ENCODE results near the gene ZNF670. TPM values are rescaled to one million over a fixed set of nuclear protein-coding genes. Genes with fewer than 3 reads are reported as not detected.

ZNF670 gene
- total RNA-seq, 4 donors from 2014 or later, result 1.9 to 4.6 (median 2.6) TPM

DNA sequence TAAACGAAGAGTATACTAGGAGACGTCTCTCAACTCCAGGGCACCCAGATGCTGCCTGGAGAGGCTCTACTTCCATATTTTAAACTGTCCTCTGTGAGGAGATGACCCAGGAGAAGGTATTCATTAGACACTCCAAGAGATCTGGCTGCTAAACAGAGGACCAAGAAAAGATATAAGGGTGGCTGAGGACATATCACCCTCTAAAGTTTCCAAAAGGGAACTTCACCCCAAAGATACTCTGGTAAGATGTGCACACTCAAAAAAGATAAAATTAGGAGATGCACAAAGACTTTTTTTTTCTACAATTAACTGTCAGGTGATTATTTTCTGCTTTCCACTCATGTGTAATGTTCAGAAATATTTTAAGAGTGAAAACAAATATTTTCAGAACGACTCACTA, 1.4 kb downstream of the ZNF670 start:
- no peak overlapping the region for H3K4me3 ChIP-seq
- no peak for DNase-seq
- TF ChIP-seq POLR2AphosphoS5 (IDR thresholded peaks at IDR 0.05) (no peak), EP300 (IDR thresholded peaks at IDR 0.05; ENCODE audit: low read depth) (no peak), POLR2A (IDR thresholded peaks at IDR 0.05) (no peak)
- TF ChIP-seq, protein P1, sequence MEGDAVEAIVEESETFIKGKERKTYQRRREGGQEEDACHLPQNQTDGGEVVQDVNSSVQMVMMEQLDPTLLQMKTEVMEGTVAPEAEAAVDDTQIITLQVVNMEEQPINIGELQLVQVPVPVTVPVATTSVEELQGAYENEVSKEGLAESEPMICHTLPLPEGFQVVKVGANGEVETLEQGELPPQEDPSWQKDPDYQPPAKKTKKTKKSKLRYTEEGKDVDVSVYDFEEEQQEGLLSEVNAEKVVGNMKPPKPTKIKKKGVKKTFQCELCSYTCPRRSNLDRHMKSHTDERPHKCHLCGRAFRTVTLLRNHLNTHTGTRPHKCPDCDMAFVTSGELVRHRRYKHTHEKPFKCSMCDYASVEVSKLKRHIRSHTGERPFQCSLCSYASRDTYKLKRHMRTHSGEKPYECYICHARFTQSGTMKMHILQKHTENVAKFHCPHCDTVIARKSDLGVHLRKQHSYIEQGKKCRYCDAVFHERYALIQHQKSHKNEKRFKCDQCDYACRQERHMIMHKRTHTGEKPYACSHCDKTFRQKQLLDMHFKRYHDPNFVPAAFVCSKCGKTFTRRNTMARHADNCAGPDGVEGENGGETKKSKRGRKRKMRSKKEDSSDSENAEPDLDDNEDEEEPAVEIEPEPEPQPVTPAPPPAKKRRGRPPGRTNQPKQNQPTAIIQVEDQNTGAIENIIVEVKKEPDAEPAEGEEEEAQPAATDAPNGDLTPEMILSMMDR (IDR thresholded peaks at IDR 0.05), result no peak
- H3K9me3 ChIP-seq, result no peaks in the 10 kb centered on the region
- no peaks in the 10 kb centered on the region for H3K27me3 ChIP-seq
- intact Hi-C loops (cut with DNase I; ENCODE audit: low total_unique reads) (no loop called here), in situ Hi-C loops (cut with MboI; ENCODE audit: low pct_ligation_motif_present in 1 of 4, low pct_unique_long_range_greater_than_20kb in 1 of 4, low sequenced_read_pairs in 3 of 4) (no loop called here)
- H3K36me3 ChIP-seq, result no peaks in the 10 kb centered on the region
- no peak overlapping the region for H3K27ac ChIP-seq
- H3K4me1 ChIP-seq, result peaks cover 0 to 18% (median 7%) of the 10 kb centered on the region in 4 donors
- WGBS, 2 donors (ENCODE audit: low coverage in 1 of 2), result 71 to 74% methylated on average over 3 of the region's 3 CpGs

- H3K4me1 ChIP-seq, result no peaks in the 10 kb centered on the region
- TF ChIP-seq, protein P1 (IDR thresholded peaks at IDR 0.05), result no peak
- no peak for TF ChIP-seq EP300 (IDR thresholded peaks at IDR 0.05; ENCODE audit: low read depth)
- in situ Hi-C loops (cut with MboI; ENCODE audit: low pct_ligation_motif_present in 1 of 4, low pct_unique_long_range_greater_than_20kb in 1 of 4, low sequenced_read_pairs in 3 of 4) (no loop called here), intact Hi-C loops (cut with DNase I; ENCODE audit: low total_unique reads) (no loop called here)
- no peak for DNase-seq
- no peaks in the 10 kb centered on the region for H3K36me3 ChIP-seq
- no peak overlapping the region for H3K4me3 ChIP-seq
- no peak overlapping the region for H3K27ac ChIP-seq
- 92 to 98% methylated on average over 3 of the region's 3 CpGs for WGBS, 2 donors (ENCODE audit: low coverage in 1 of 2)
- H3K27me3 ChIP-seq, result no peaks in the 10 kb centered on the region
- peaks cover 0 to 6% of the 10 kb centered on the region in 2 donors for H3K9me3 ChIP-seq
These were observed 8.0 kb downstream of the ZNF670 start for GRCh38 chr1:247070645-247071044.

- intact Hi-C loops (cut with DNase I; ENCODE audit: low total_unique reads) (no loop called here), in situ Hi-C loops (cut with MboI; ENCODE audit: low pct_ligation_motif_present in 1 of 4, low pct_unique_long_range_greater_than_20kb in 1 of 4, low sequenced_read_pairs in 3 of 4) (no loop called here)
- H3K9me3 ChIP-seq, result peaks cover 0 to 6% of the 10 kb centered on the region in 2 donors
- DNase-seq, result no peak
- TF ChIP-seq EP300 (IDR thresholded peaks at IDR 0.05; ENCODE audit: low read depth) (no peak), POLR2AphosphoS5 (IDR thresholded peaks at IDR 0.05) (no peak), POLR2A (IDR thresholded peaks at IDR 0.05) (no peak)
- TF ChIP-seq, protein P1 (IDR thresholded peaks at IDR 0.05), result no peak
- no peaks in the 10 kb centered on the region for H3K4me1 ChIP-seq
- no peaks in the 10 kb centered on the region for H3K27me3 ChIP-seq
- H3K4me3 ChIP-seq, result no peak overlapping the region
- WGBS, 2 donors (ENCODE audit: low coverage in 1 of 2), result 89 to 92% methylated on average over 3 of the region's 3 CpGs
- H3K27ac ChIP-seq, result no peak overlapping the region
- no peaks in the 10 kb centered on the region for H3K36me3 ChIP-seq
These were observed 14.3 kb downstream of the ZNF670 start for GRCh38 chr1:247064304-247064703.

- no peak for DNase-seq
- H3K9me3 ChIP-seq, result peaks cover 11 to 22% of the 10 kb centered on the region in 2 donors
- H3K36me3 ChIP-seq, result no peaks in the 10 kb centered on the region
- intact Hi-C loops (cut with DNase I; ENCODE audit: low total_unique reads) (no loop called here), in situ Hi-C loops (cut with MboI; ENCODE audit: low pct_ligation_motif_present in 1 of 4, low pct_unique_long_range_greater_than_20kb in 1 of 4, low sequenced_read_pairs in 3 of 4) (no loop called here)
- 93 to 97% methylated on average over 4 of the region's 4 CpGs for WGBS, 2 donors (ENCODE audit: low coverage in 1 of 2)
- H3K4me3 ChIP-seq, result no peak overlapping the region
- TF ChIP-seq, protein P1 (IDR thresholded peaks at IDR 0.05), result no peak
- TF ChIP-seq POLR2AphosphoS5 (IDR thresholded peaks at IDR 0.05), result no peak
- no peak for TF ChIP-seq EP300 (IDR thresholded peaks at IDR 0.05; ENCODE audit: low read depth)
- no peak for TF ChIP-seq POLR2A (IDR thresholded peaks at IDR 0.05)
- H3K4me1 ChIP-seq, result no peaks in the 10 kb centered on the region
- no peaks in the 10 kb centered on the region for H3K27me3 ChIP-seq
- H3K27ac ChIP-seq, result no peak overlapping the region
These were observed 17.8 kb downstream of the ZNF670 start for GRCh38 chr1:247060771-247061170.

Data from transverse colon (tissue), 4 donors.